Thymus (tissue), 11 donors: ENCODE data around the gene S100G. TPM values are rescaled to one million over a fixed set of nuclear protein-coding genes. Genes with fewer than 3 reads are reported as not detected.

Experiments used
- DNase-seq, 9 donors: peaks; one replicate each; pipeline ENCODE4 v3.0.0-alpha.2; 2013; ENCODE audit warnings: low spot score in 9 of 9, low read depth in 6 of 9, missing footprints in 1 of 9
- H3K27ac ChIP-seq, 2 donors: one replicate each; pipeline ENCODE4 v1.5.1; 2013; ENCODE audit warnings: control low read depth in 1 of 2, low read depth in 1 of 2, low read length in 1 of 2, mild to moderate bottlenecking in 1 of 2, moderate library complexity in 1 of 2
- H3K27me3 ChIP-seq, 2 donors: one replicate each; pipeline ENCODE4 v1.5.1; 2013; ENCODE audit warnings: low read length in 1 of 2; ENCODE audit not compliant: control insufficient read depth in 2 of 2, insufficient read depth in 1 of 2
- H3K36me3 ChIP-seq, 2 donors: one replicate each; pipeline ENCODE4 v1.5.1; 2013; ENCODE audit warnings: low read length in 1 of 2, mild to moderate bottlenecking in 1 of 2, moderate library complexity in 1 of 2; ENCODE audit not compliant: control insufficient read depth in 2 of 2, insufficient read depth in 2 of 2
- H3K4me1 ChIP-seq, 2 donors: one replicate each; pipeline ENCODE4 v1.5.1; 2013; ENCODE audit warnings: low read length in 2 of 2; ENCODE audit not compliant: control insufficient read depth in 2 of 2, insufficient read depth in 2 of 2
- H3K4me3 ChIP-seq, 2 donors: one replicate each; pipeline ENCODE4 v1.5.1; 2013; ENCODE audit warnings: low read length in 2 of 2, control low read depth in 1 of 2, mild to moderate bottlenecking in 1 of 2
- H3K9me3 ChIP-seq, 2 donors: one replicate each; pipeline ENCODE4 v1.5.1; 2013; ENCODE audit warnings: low read length in 1 of 2, mild to moderate bottlenecking in 1 of 2; ENCODE audit not compliant: control insufficient read depth in 2 of 2, insufficient read depth in 1 of 2
- WGBS: extraction: QIAGEN DNeasy Blood & Tissue Kit; methylation state at CpG from one replicate; pipeline ENCODE4 v1.1.7; 2013; 5-methylcytosine and 5-hydroxymethylcytosine counted together
- polyA plus RNA-seq: library from polyadenylated mRNA; stranded (reverse); fragments of 200-250 nt; gene quantifications from one replicate; pipeline ENCODE4 v1.2.3, GENCODE V29; 2013
- total RNA-seq: library from RNA; stranded (reverse); fragments of 120-200 nt; gene quantifications from one replicate; pipeline ENCODE4 v1.2.4, GENCODE V29; 2013
- donor health status: healthy.

S100G gene
- total and polyA plus RNA-seq, 2 donors = 1.2 TPM; not detected in 1

- no peaks in the 10 kb centered on the region for H3K27me3 ChIP-seq
- H3K36me3 ChIP-seq = no peaks in the 10 kb centered on the region
- H3K4me1 ChIP-seq = no peaks in the 10 kb centered on the region
- no peak overlapping the region for H3K4me3 ChIP-seq
- DNase-seq = no peak
- WGBS = 100% methylated on average over 1 of the region's 1 CpG
- no peak overlapping the region for H3K27ac ChIP-seq
- no peaks in the 10 kb centered on the region for H3K9me3 ChIP-seq
Observed at GRCh38 chrX:16659321-16659720, 9.4 kb downstream of the S100G start.

GRCh38 chrX:16661495-16661894 is 11.5 kb downstream of the S100G start:
- no peaks in the 10 kb centered on the region for H3K36me3 ChIP-seq
- DNase-seq = no peak
- H3K4me1 ChIP-seq = no peaks in the 10 kb centered on the region
- no peak overlapping the region for H3K27ac ChIP-seq
- H3K4me3 ChIP-seq = no peak overlapping the region
- 94% methylated on average over 2 of the region's 2 CpGs for WGBS
- H3K27me3 ChIP-seq = no peaks in the 10 kb centered on the region
- H3K9me3 ChIP-seq = no peaks in the 10 kb centered on the region

GRCh38 chrX:16662402-16662801 is 12.4 kb downstream of the S100G start:
- no peaks in the 10 kb centered on the region for H3K27me3 ChIP-seq
- H3K27ac ChIP-seq = no peak overlapping the region
- no peak overlapping the region for H3K4me3 ChIP-seq
- WGBS = 95% methylated on average over 2 of the region's 2 CpGs
- DNase-seq = no peak
- H3K4me1 ChIP-seq = no peaks in the 10 kb centered on the region
- H3K36me3 ChIP-seq = no peaks in the 10 kb centered on the region
- no peaks in the 10 kb centered on the region for H3K9me3 ChIP-seq

GRCh38 chrX:16664074-16664473 is 14.1 kb downstream of the S100G start:
- 98% methylated on average over 5 of the region's 5 CpGs for WGBS
- no peaks in the 10 kb centered on the region for H3K36me3 ChIP-seq
- no peaks in the 10 kb centered on the region for H3K27me3 ChIP-seq
- no peaks in the 10 kb centered on the region for H3K4me1 ChIP-seq
- H3K4me3 ChIP-seq = no peak overlapping the region
- H3K9me3 ChIP-seq = no peaks in the 10 kb centered on the region
- no peak for DNase-seq
- no peak overlapping the region for H3K27ac ChIP-seq

GRCh38 chrX:16664626-16665025 is 14.7 kb downstream of the S100G start:
- WGBS = 97% methylated on average over 2 of the region's 2 CpGs
- Histone ChIP-seq H3K27me3 (no peaks in the 10 kb centered on the region), H3K9me3 (no peaks in the 10 kb centered on the region), H3K4me3 (no peak overlapping the region), H3K27ac (no peak overlapping the region), H3K36me3 (peaks cover 0 to 1% of the 10 kb centered on the region in 2 donors), H3K4me1 (no peaks in the 10 kb centered on the region)
- no peak for DNase-seq

GRCh38 chrX:16665089-16665488 is 15.1 kb downstream of the S100G start:
- H3K27ac ChIP-seq = no peak overlapping the region
- H3K27me3 ChIP-seq = no peaks in the 10 kb centered on the region
- 97% methylated on average over 2 of the region's 2 CpGs for WGBS
- no peaks in the 10 kb centered on the region for H3K4me1 ChIP-seq
- no peak for DNase-seq
- no peak overlapping the region for H3K4me3 ChIP-seq
- no peaks in the 10 kb centered on the region for H3K9me3 ChIP-seq
- H3K36me3 ChIP-seq = peaks cover 0 to 3% of the 10 kb centered on the region in 2 donors

GRCh38 chrX:16666541-16666940 is 16.6 kb downstream of the S100G start:
- H3K27ac ChIP-seq = no peak overlapping the region
- peaks cover 0 to 3% of the 10 kb centered on the region in 2 donors for H3K36me3 ChIP-seq
- H3K27me3 ChIP-seq = no peaks in the 10 kb centered on the region
- H3K4me3 ChIP-seq = no peak overlapping the region
- WGBS = over 99% methylated on average over 4 of the region's 4 CpGs
- H3K9me3 ChIP-seq = no peaks in the 10 kb centered on the region
- H3K4me1 ChIP-seq = no peaks in the 10 kb centered on the region
- no peak for DNase-seq

- H3K9me3 ChIP-seq = no peaks in the 10 kb centered on the region
- H3K4me1 ChIP-seq = no peaks in the 10 kb centered on the region
- no peak overlapping the region for H3K4me3 ChIP-seq
- peaks cover 0 to 3% of the 10 kb centered on the region in 2 donors for H3K36me3 ChIP-seq
- peak in 5 of 9 donors; percentile 2 to 43 (median 15) for DNase-seq
- no peak overlapping the region for H3K27ac ChIP-seq
- H3K27me3 ChIP-seq = no peaks in the 10 kb centered on the region
Observed at GRCh38 chrX:16671005-16671404, 21.0 kb downstream of the S100G start.

GRCh38 chrX:16678689-16679088 is 28.7 kb downstream of the S100G start:
- Histone ChIP-seq H3K9me3 (no peaks in the 10 kb centered on the region), H3K36me3 (peaks cover 4 to 7% of the 10 kb centered on the region in 2 donors)
- 96% methylated on average over 11 of the region's 11 CpGs for WGBS

More at GRCh38 chrX:16678689-16679088, 28.7 kb downstream of the S100G start:
- DNase-seq = no peak
- Histone ChIP-seq H3K27ac (no peak overlapping the region), H3K27me3 (no peaks in the 10 kb centered on the region), H3K4me3 (no peak overlapping the region), H3K4me1 (no peaks in the 10 kb centered on the region)
